ENCODE results near the gene LBP.
"Not testable (repeated sequence)": the region's sequence is repeated elsewhere in the genome, so short reads cannot be mapped to it uniquely, and the experiment has no call there.

The LBP gene, protein sequence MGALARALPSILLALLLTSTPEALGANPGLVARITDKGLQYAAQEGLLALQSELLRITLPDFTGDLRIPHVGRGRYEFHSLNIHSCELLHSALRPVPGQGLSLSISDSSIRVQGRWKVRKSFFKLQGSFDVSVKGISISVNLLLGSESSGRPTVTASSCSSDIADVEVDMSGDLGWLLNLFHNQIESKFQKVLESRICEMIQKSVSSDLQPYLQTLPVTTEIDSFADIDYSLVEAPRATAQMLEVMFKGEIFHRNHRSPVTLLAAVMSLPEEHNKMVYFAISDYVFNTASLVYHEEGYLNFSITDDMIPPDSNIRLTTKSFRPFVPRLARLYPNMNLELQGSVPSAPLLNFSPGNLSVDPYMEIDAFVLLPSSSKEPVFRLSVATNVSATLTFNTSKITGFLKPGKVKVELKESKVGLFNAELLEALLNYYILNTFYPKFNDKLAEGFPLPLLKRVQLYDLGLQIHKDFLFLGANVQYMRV

DNA sequence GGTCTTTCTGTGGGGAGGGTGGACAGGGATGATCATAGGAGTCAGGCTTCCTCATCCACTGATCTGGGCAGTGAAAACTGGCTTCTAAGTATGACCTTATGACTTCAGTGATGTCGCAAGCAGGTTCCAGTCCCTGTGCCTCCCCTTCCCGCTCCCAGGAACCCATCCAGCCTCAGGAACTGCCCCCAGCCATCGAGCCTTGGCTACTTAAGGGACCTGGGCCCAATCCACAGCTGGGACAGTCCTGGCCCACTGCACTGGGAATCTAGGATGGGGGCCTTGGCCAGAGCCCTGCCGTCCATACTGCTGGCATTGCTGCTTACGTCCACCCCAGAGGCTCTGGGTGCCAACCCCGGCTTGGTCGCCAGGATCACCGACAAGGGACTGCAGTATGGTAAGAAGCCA, at the start of gene LBP:
TSS of gene LBP (plus strand) at position 236 of the 405 bp plus-strand sequence. CDS start at position 271, 35 bp downstream.
- DNase-seq: no peak

DNA sequence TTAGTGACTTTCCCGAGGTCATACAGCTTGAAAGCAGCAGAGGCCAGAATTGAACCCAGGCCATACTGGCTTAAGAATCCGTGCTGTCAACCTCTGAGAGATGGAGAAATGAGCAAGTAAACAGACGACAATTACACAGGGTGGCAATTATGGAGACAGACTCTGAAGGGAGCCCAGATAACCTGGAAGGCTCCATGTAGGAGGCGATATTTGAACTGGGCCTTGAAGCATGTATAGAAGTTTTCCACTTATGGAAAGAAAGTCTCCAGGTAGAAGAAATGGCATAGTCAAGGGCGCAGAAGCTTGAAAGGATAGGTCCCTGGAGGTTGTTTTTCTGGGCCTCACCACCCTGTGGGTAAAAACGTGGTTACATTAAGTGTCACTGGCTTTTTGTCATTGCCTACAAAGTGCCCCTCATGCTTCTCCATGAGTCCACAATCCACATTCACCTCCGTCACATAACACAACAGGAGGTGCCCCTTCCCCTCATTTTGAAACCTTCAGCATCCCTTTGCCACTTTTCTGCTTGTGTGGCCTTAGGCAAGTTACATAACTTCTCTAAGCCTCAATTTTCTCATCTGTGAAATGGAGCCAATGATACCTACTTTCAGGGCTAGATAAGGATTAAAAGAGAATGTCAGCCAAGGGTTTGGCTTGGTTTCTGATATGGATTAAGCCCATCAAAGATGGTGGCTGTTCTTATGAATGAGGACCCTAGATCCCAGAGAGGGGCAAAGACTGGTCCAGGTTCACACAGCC, 48.2 kb upstream of the LBP start:
- DNase-seq: no peak

DNA sequence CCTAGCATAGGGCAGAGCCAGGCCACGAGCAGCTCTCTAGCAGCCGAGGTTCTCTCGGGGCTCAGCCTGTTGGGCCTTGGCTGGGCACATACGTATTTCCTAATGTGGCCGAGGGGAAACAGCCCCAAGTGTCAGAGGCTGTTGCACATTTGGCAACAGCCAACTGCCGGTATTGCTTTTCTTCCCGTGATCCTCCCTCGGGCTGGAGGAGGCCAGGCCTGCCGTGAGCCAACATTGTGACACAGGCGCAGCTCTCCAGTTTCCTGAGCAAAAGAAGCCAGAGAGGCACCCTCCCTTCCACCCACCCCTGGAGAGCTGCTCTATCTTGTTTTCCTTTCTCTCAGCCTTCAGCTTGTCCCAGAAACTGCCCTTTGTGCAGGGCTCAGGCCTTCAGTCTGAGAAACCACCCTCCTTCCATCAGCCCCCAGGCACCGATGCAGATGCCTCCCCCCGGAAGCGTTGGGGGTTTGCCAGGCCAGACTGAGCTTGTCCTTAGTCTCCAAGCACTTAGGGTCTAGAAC, 47.5 kb upstream of the LBP start:
- DNase-seq: peak; percentile 41

DNA sequence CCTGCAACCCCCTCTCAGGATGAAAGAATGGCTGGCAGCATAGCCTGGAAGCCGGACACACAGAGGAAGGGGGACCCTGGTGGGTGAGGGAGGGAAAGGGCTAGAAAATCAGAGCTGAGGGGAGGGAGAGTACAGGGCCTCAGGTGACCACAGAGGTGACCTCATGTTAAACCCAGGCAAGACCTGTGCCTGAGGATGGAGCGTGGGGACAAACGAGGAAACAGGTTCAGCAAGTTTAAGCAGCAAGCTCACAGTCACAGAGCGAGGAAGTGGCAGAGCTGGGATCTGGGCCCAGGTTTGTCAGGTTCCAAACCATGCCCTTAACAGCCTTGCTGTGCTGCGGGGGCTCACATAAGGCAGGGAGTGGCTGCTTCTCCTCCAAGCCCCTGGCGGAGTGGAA, 46.3 kb upstream of the LBP start:
- no peak for DNase-seq

DNA sequence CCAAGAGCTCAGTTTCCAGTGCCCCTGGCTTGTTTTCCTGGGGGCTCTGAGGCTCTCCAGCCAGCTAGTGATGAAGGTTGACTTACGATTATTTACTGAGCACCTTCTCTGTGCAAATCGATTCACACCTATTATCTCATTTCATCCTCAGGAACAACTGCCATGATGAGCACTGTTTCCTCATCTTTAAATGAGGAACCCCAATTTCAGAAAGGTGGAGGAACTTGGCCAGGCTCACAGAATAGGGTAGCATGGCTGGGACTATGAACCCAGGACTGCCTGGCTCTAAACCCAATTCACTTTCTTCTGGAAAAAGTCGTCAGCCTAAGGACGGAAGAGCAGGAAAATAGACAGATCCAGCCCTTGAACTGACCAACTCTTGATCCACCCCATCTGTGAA, 45.8 kb upstream of the LBP start:
- DNase-seq: no peak

DNA sequence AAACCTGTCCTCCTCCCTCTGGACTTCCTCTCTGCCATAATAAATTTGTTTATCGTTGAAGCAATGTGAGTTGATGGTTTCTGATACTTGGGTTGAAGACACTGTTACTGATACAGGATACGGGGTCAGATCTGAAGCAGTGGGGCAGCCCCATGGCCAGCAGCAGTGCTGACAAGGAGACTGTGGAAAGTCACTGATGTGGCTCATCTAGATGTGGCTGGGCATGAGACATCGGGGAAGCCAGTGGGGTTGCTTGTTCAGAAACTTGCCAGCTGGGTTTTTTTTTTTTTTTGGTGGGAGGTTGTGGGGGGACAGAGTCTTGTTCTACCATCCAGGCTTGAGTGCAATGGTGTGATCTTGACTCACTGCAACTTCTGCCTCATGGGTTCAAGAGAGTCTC, 45.0 kb upstream of the LBP start:
- DNase-seq: no peak

DNA sequence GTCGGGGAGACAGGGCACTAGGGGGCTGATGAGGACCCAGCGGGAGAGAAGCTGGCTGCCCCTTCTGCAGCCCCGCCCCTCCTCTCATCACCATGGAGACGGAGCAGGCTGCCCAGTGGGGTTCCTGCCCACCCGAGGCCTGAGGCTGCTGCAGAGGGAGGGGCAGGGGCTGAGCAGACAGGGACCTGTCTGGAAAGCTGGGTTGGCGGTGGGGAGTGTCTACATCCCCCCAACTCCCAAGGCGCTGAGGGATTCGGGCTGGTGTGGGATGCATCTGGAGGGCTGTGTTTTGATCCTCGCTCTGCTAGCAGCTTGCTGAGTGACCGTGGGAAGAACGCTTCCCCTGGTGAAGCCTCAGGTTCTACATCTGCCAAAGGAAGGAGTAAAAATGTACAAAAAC, 43.5 kb upstream of the LBP start:
- no peak for DNase-seq

DNA sequence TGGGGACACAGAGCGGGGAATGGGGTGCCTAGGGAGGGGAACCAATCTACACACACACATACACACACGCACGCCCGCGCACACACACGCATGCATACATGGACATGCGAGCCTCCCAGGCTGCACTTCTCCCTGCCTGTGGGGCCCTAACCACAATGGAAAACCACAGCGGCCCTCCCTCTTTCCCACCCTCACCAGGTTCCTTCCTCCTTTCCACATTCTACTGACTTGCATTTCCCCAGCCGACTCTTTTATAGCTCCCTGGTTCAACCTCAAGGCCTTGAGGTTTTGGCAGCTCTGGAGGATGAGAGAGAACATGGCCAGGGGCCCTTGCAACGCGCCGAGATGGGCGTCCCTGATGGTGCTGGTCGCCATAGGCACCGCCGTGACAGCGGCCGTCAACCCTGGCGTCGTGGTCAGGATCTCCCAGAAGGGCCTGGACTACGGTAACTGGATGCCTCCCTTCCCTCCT, 42.3 kb upstream of the LBP start, which contains the start of gene BPI:
TSS of gene BPI (plus strand) at position 249 of the 472 bp plus-strand sequence. CDS start at position 317, 68 bp downstream.
- DNase-seq: no peak

DNA sequence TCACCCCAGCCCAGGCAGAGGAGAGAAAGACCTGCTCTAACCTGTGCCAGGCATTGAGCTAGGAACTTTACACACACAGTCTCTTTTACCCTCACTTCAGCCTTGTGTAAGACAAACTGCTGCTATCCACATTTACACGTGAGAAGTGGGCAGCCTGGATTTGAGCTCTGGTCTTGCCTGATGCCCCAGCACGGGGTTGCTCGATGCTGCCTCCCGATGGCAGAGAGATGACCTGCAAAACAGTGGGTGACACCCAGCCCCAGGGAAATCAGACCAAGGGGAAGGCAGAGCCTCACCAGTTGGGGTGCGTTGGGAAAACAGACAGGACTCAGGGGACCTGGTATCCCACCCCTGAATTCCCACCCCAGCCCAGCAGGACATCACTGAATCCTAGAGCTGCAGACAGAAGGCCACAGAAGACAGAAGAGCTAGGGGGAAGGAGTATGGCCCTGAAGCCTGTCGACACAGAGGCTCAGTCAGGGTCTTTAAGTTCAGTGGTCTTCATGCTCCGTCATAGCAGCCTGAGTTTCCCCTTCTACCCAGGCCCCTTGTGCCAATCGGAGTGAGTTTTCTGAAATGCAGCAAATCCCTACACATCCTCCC, 41.3 kb upstream of the LBP start:
- peak; percentile 9 for DNase-seq

DNA sequence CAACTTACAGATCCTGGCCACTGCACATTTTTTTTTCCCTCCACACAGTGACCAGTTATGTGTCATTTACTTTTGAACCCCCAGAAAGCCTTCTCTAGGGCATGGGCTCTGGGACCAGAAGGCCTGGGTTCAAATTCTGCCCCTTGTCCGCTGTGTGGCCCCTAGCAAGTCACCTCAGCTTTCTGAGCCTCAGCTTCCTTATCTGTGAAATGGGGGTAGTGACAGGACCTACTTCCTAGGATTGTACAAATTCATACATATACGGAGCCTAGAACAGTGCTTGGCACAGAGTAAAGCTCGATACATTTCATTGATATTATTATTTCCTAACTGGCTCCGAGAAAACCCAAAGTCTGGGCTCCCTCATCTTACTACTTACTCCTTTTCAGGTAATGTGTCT, 40.7 kb upstream of the LBP start:
- no peak for DNase-seq

DNA sequence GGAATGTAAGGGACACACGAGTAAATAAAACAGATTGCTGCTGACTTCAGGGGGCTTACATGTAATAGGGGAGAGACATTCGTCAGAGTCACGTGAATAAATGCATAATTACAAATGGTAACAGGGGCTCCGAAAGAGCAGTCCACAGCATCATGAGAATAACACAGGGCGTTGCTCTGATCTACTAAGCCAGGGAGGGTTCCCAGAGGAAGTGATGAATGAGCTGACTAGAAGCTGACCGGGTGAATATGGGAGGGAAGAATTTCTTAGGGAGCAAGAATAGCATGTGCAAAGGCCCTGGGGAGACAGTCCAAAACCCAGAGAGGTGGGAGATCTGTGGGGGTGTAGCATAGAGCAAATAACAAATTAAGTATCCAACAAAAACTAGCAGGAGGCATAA, 39.9 kb upstream of the LBP start:
- DNase-seq: no peak

DNA sequence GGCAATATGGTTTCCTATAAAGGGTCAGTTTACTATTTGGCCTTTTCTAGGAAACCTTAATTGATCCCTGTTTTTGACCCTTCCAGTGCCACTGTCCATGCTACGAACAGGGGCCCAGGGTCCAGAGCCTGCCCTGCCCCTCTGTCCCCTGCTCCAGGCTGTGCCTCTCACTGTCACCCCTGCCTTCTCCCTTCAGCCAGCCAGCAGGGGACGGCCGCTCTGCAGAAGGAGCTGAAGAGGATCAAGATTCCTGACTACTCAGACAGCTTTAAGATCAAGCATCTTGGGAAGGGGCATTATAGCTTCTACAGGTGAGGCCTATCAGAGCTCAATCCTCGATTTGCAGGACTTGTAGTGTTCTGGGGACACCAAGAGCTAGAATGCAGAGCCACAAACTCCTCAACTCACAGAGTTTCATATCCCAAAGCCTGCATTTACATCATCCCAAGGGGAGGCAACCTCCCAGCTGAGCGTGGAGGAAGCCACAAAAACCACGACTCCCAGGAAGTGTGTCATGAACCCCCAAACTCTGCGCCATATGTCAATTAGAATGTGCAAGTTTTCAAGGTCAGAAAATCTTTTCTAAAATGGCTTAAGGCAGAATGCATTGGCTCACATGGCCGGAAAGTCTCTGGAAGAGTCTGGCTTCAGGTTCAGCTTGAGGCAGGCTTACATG, 38.8 kb upstream of the LBP start:
- DNase-seq: no peak

DNA sequence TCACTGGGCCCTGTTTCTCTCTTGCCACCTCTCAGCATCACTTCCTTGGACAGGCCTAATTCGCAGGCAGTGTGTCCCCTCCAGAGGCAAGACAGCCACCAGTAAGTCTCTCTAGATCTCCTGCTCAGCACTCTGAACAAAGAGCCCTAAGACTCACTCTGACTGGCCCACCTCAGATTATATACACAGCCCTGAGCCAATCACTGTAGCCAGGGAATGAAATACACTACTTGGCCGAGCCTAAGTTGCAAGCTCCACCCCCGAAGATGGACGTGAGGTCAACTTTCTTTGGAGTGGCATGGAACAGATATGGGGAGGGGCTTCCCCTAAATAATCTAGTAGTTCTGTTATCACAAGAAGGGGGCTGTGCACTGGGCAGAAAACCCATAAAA, 38.2 kb upstream of the LBP start:
- DNase-seq: no peak

DNA sequence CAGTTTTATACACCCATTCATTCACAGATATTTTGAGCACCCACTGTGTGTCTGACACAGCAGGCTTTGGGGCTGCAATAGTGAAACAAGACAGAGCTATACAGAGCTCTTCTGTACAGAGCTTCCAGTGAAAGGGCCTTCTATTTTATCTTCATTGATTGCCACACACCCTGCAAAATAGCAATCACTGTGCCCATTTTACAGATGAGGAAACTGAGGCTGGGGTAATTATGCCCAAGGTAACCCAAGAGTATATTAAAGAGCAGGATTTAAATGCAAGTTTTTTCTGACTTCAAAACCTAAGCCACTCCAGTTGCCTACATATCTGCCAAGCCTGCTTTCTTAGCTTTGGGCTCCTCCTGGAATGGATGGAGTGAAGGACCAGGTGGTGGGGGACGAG, 37.8 kb upstream of the LBP start:
- DNase-seq: no peak

DNA sequence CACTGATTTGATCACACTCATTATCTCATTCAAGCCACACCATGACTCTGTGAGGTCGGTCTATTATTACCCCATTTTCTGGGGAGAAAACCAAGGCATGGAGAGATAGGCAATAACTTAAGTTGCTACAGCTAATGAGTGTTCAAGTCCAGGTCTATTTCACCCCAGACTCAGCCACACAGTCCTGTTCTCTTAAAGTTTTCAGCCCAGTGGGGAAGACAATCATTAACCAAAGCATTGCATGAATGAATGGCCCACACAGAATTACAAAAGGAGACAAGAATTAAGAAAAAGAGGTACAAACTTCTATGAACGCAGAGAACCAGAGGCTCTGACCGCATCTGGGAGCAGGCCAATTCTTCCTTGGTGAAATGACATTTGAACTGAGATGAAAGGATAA, 35.2 kb upstream of the LBP start:
- no peak for DNase-seq

DNA sequence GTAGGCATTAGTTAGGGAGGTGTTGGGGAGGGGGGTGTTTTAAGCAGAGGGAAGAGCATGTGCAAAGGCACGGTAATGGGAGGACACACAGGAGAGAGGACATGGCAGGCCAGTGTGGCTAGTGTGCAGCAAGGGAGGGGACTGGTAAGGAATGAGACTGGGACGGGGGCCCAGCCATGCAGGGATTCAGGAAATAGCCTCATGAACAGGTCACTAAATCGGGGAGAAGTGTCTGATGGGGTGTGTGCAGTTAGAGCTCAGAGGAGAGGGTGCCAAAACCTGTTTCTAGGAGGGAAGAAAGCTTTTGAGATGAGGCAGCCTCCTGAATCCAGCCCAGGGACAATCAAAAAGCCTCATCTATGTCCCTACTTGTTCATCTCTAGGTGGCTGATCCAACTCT, 34.8 kb upstream of the LBP start:
- DNase-seq: no peak

DNA sequence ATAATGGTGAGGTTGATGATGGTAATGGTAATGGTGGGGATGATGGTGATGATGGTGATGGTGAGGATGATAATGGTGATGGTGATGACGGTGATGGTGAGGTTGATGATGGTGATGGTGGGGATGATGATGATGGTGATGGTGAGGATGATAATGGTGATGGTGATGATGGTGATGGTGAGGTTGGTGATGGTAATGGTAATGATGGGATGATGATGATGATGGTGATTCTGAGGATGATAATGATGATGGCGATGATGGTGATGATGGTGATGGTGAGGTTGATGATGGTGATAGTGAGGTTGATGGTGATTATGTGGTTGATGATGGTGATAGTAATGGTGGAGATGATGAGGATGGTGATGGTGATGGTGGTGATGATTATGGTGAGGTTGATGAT, 32.6 kb upstream of the LBP start:
- DNase-seq: no peak

DNA sequence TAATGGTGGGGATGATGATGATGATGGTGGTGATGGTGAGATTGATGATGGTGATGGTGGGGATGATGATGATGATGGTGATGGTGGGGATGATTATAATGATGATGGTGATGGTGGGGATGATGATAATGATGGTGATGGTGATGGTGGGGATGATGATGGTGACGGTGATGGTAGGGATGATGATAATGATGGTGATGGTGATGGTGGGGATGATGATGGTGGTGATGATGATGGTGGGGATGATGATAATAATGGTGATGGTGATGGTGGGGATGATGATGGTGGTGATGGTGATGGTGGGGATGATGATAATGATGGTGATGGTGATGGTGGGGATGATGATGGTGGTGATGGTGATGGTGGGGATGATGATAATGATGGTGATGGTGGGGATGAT, 31.9 kb upstream of the LBP start:
- not testable (repeated sequence) for DNase-seq

DNA sequence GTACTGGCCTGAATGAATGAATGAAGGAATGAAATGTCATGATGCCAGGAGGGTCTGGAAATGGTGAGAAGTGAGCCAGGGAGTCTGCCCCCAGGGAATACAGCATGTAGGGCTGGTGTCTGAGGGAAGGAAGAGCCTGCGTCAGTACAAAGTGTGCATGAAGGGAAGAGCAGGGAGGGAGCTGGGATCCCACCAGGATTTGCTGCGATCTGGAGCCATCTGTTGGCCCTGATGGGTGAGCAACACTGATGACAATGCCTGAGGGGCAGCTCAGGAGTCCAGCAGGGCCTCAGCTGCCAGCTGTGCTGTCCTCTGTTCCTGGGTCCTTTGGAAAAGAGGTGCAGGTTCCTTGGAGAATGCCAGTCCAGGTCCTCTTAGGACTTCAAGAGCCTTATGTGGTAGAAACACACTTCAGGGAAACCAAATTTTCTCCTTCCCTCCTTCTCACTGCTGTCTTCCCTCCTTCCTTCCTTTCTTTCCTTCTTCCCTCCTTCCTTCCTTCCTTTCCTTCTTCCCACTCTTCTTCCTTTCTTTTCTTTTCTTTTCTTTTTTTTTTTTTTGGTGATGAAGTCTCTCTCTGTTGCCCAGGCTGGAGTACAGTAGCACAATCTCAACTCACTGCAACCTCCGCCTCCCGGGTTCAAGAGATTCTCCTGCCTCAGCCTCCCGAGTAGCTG, 30.9 kb upstream of the LBP start:
- DNase-seq: peak; percentile 51

DNA sequence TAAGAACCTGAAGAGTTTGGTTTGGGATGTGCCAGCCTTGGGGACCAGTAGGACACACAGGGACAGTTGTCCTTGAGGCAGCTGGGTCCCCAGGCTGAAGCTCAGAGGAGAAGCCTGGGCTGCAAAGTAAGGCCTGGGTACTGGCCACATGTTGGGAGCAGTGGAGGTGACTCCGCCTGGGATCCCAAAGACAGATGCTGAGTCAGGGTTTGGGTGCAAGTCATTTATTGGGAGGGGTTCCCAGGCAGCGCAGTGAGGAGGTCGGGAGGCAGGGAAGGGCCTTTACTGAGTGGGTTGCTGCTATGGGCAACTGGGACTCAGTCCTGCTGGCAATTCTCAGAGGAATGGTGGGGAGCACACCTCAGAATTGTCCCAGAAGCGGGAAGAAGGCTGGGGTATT, 29.9 kb upstream of the LBP start:
- no peak for DNase-seq

DNA sequence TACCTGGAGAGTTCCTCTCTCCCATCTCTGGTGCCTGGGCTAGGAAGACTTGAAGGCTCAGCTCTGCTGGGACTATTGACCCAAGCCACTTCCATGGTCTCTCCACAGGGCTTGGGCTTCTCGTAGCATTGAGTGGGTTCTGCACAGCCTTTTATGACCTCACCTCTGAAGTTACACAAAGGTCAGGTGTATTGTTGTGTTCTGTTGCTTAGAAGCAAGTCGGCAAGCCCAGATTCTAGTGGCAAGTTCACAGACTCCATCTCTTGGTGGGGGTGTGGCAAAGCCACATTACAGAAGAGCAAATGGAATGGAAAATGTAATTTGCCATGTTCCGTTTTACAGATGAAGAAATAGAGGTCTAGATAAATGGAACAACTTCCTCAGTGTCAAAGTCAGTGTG, 28.9 kb upstream of the LBP start:
- DNase-seq: no peak

DNA sequence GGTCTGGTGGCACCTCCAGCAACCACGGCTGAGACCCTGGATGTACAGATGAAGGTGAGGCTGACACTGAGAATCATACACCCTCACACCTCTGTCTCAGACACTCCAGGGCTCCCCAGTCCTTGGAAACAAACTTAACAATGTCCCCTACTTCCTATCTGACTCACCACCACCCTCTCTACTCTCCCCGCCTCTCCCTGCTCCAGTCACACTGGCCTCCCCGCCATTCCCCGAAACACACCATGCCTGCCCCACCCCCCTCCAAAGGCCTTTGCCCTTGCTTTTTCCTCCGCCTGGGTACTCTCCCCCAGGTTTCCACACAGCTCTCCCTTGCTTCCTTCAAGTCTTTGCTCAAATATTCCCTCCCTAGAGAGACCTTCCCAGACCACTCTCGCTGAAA, 26.1 kb upstream of the LBP start:
- no peak for DNase-seq
